ENCODE data around the gene NRBF2.
"Not testable (repeated sequence)": the region's sequence is repeated elsewhere in the genome, so short reads cannot be mapped to it uniquely, and the experiment has no call there.

The NRBF2 gene

DNA sequence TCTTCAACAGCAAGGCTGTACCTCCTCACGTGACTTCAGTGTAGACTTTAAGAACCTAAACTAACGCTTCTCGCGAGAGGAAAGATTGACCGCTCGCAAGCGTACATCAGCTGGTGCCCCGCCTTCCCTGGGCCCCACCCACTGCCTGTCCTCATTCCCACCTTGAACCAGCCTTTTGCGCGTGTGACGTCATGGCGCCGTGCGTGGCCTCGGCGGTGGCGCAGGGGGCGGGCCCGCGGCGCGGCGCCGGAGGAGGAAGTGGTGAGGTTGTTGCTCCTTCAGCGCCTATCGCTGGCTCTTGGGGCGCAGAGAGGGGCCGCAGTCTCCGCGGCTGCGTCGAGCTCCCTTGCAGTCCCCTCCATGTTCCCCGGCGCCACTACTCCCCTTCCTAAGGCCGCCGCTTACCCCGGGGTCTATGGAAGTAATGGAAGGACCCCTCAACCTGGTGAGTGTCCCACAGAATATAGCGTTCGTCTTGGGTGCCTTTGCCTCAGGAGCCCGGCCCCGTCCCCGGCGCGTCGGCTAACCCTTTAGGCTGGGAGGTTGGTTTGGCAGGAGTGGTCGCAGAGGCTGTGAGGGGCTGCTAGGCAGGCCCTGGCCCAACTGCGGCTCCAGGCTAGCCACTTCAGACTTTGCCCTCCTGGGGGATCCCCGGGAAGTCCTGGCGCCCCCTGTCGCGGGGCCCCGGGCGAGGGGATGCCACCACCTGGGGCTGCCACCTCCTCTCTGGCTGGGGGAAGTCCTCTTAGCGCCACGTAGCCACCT lies at the start of gene NRBF2:
Gene NRBF2 (plus strand): TSS at position 273 of the 765 bp plus-strand sequence. CDS start 143 bp downstream, at position 416.
- peak; percentile 96 for DNase-seq (ENCODE audit: low read depth)

DNA sequence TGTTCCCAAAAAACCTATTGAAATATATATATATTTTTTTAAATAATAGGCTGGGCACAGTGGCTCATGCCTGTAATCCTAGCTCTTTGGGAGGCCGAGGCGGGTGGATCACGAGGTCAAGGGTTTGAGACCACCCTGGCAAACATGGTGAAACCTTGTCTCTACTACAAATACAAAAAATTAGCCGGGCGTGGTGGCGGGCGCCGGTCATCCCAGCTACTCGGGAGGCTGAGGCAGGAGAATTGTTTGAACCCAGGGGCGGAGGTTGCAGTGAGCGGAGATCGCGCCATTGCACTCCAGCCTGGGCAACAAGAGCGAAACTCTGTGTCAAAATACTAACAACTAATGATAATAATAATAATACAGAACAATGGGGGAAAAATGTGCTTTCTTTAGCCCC lies 49.7 kb upstream of the NRBF2 start:
- DNase-seq (ENCODE audit: low read depth), result not testable (repeated sequence)

DNA sequence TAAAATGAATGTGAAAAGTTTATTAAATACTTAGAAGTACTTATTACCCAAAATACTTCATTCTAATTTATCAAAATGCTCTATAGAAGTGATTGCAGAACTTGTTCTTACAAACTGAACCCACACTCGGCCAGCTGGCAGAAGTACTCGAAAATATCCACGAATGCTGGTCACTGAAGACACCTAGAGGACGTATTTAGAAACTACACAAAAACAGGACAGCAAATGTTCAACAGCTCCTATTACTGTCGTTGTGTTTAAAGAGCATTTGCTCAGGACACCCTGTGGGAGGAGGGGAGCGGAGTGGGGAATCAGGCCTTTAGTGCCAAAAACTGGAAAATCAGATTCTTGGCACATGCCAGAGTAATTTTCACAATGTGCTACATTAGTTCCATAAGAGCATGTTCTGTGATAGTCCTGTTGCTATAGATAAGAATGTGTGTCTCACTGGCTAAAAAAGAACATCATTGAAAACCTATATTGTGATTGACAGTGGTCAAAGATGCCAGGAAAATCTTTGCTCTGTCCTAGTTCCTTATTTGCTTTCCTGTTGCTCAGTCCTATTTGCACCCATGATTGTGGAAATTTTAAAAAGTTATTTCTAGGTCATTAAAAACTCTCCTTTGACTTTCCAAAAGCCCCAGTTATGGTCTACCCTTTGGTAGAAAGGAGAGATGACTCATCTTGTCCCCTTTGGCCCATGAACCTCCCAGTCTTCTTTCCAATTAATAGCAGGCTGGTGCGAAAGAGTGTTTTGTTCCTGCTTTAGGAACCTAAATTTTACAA lies 49.0 kb upstream of the NRBF2 start:
- peak; percentile 84 for DNase-seq (ENCODE audit: low read depth)

DNA sequence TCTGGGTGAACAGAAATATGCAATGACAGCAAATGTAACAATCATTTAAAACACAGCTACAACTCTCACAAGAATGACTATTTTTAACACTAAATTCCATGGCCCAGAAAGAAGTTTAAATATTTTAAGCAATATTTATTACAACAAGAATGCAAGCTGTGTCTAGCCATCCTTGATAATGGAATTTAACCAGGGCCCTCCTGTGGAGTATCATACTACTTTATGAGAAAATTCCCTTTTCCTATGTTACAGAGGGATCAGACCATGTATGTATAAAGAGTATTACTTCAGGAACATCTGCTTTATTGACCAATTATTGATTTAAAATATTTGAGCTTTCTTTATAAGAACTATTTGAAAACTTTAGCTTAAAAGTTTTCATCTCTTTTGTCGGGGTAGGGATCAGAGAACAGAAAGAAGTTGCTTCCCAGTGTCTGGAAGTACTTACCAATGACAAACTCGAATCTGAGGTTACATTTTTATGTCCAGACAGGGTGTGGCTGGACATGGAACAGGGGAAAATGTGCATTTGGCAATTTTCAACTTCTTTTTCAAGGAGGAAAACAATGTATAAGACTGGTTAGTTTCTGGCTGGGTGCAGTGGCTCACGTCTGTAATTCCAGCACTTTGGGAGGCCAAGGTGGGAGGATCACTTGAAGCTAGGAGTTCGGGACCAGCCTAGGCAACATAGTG lies 48.3 kb upstream of the NRBF2 start:
- DNase-seq (ENCODE audit: low read depth), result no peak

DNA sequence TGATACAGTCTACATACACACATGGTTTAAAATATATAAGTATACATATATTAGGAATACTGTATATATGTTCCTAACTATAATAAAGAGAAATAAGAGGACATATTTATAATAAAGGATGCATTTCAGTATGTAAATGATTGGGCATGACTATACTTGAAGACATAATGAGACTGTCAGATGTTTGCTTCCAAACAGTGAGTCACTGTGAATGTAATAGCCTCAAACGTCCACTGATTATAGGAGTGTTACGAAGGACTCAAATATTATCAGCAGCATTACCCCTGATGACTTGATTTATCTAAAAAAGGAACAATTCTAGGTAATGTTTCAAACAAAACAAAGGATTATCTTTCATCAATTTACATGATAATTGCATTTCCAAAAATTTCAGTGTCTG lies 39.9 kb upstream of the NRBF2 start:
- DNase-seq (ENCODE audit: low read depth), result no peak

DNA sequence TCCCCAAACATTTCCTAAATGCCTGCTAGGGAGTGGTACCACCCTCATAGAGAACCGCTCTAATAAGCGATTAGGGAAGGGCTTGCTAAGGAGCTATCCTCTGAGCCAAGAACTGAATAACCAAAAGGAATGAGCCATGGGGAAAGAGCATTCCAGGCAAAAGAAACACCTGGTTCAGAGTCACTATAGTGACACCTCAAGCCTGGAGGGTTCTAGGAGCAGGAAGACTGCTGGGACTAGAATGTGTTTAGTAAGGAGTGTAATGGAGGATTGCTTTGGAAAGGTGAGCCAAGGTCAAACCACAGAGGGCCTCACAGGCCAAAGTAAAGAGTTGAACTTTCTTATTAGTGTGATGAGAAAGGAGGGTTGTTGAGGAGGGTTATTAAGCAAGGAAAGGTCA lies 38.7 kb upstream of the NRBF2 start:
- no peak for DNase-seq (ENCODE audit: low read depth)

DNA sequence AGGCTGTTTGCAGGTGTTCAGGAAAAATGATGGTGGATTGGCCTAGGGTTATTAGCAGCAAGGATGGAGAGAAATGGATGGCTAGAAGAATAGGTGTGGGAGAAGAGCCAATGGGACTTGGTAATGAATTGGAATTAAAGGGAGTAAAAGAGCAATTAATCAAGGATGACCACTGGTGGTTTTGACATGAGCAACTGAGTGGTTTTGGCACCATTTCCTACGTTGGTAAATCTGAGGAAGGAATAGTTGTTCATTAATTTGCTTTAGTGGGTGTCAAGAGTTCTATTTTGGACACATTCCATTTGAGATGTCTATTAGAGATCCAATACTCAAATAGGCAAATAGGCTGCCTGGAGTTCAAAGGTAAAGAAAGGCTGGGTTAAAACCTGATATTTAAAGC lies 38.2 kb upstream of the NRBF2 start:
- DNase-seq (ENCODE audit: low read depth), result no peak

DNA sequence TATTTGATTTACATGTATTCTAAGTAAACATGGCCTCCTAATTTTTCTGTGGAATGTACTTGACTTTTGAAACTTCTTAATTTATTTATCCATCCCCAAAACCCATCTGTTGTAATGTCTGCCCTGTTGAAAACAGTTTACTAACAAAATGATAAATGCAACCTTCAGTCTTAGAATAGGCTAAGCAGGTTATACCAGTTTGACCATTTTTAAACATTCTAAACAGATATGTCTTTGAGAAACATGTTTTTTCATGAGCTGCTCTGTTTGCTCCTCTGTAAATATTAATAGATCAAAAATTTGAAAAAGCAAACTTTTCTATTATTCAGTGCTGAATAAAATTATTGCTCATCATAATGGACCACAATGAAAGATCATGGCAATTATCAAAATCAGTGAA lies 33.4 kb upstream of the NRBF2 start:
- no peak for DNase-seq (ENCODE audit: low read depth)

DNA sequence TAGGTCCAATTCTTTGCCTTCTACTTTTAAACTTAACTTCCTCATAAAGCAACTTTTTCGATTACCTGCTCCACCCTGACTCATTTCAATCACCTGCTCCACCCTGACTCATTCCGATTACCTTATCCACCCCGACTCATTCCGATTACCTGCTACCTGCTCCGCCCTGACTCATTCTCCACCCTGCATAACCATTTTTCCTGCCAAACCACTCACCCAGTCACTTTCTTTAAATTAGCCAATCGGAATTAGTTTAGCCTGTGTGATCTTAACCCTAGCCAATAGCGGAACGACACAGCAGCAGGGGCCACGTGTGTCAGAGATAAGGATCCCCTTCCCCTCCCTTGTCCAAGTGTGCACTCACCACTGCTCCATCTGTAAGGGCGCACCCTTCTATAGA lies 32.0 kb upstream of the NRBF2 start:
- DNase-seq (ENCODE audit: low read depth), result not testable (repeated sequence)

DNA sequence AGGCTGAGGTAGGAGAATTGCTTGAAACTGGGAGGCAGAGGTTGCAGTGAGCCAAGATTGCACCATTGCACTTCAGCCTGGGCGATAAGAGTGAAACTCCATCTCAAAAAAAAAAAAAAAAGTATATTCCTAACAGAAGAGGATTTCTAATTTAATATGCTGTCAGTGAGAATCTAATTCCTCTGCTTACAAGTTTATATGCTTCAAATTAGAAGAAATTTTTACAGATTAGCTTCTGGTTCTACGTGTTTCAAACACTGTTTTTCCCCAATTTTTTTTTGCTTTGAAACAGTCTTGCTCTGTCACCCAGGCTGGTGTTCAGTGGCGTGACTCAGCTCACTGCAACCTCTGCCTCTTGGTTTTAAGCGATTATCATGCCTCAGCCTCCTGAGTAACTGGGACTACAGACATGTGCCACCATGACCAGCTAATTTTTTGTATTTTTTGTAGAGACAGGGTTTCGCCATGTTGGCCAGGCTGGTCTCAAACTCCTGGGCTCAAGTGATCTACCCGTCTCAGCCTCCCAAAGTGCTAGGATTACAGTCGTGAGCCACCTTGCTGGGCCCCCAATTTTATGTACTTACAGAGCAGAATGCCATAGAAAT lies 30.7 kb upstream of the NRBF2 start:
- DNase-seq (ENCODE audit: low read depth), result not testable (repeated sequence)

DNA sequence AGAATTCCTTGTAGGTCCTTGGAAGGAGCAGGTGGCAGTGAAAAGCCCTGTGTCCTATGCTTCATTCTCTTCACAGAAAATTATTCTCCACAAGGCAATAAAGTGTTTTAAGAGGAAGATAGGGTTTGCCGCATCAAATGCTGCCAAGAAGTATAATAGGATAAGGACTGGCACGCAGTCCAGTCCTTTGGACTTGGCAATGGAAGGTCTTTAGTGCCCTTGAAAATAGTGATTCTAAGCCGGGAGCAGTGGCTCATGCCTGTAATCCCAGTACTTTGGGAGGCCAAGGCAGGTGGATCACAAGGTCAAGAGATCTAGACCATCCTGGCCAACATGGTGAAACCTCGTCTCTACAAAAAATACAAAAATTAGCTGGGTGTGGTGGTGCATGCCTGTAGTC lies 29.9 kb upstream of the NRBF2 start:
- not testable (repeated sequence) for DNase-seq (ENCODE audit: low read depth)

DNA sequence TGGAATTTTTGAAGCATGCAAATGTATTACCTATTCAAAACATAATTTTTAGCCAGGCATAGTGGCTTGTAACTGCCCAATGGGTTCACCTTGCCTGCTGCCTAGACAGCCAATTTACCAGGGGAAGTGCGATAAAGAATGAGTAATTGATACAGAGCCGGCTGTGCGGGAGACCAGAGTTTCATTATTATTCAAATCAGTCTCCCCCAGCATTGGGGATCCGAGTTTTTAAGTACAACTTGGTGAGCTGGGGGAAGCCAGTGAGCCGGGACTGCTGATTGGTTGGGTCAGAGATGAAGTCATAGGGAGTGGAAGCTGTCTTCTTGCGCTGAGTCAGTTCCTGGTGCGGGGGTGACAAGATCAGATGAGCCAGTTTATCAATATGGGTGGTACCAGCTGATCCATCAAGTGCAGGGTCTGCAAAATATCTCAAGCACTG lies 29.1 kb upstream of the NRBF2 start:
- DNase-seq (ENCODE audit: low read depth), result no peak

DNA sequence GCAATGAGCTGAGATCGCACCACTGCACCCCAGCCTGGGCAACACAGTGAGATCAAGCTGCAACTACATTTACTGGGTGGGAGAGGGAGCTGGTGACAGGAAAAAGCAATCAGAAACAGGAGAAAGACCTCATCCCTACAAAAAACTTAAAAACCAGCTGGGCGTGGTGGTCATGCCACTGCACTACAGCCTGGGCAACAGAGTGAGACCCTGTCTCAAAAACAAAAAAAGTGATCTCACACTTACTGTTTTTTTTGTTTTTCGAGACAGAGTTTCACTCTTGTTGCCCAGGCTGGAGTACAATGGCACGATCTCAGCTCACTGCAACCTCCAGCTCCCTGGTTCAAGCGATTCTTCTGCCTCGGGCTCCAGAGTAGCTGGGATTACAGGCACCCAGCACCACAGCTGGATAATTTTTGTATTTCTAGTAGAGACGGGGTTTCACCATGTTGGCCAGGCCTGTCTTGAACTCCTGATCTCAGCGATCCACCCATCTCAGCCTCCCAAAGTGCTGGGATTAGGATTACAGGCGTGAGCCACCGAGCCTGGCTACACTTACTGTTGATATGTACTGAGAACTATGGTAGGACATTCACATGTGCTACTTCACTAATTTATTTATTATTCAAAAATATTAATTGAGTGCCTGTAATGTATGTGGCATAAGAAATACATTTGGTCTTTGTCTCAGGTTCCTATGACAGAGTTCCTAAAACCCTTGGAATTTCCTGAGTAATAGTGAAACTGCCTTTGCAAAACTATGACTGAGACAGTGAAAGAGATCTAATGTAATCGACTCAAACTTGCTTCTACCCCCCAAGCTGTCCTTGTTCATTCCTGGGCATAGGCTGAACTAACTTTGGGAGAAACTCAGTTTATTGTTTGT lies 27.7 kb upstream of the NRBF2 start:
- peak; percentile 41 for DNase-seq (ENCODE audit: low read depth)

DNA sequence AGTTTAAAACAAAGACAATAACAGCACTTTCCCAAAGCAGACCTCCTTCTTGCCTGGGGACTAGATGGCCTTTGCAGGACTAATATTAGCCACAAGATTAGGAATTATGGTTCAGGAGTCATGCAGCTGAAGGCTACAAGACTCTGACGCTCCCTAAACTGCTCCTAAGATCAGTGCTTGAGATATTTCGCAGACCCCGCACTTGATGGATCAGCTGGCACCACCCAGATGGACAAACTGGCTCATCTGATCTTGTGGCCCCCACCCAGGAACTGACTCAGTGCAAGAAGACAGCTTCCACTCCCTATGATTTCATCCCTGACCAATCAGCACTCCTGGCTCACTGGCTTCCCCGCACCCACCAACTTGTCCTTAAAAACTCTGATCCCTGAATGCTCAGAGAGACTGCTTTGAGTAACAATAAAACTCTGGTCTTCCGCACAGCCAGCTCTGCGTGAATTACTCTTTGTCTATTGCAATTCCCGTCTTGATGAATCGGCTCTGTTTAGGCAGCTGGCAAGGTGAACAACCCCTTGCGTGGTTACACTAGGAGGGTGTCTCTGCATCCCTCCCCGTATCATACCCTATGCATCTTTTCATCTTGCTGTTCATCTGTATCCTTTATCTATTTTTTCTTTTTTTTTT lies 26.9 kb upstream of the NRBF2 start:
- peak; percentile 71 for DNase-seq (ENCODE audit: low read depth)

DNA sequence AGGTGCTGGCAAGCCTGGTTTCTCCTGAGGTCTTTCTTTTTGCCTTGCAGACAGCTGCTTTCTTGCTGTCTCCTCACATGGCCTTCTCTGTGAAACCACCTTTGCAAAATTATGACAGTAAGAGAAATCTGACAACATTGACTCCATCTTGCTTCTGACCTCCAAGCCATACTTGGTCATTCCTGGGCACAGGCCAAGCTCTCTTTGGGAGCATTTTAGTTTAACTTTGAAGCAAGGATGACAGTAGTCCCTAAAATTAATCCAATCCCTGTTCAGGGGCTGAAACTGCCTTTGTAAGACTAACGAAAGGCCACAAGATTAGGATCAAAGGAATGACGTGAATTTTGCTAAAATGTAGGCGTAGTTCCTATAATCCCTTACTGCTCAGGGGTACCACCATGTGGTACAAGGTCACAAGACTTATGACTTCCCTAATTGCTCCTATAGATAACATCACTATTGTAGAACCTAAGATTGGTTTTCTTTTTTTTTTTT lies 25.1 kb upstream of the NRBF2 start:
- DNase-seq (ENCODE audit: low read depth), result no peak

DNA sequence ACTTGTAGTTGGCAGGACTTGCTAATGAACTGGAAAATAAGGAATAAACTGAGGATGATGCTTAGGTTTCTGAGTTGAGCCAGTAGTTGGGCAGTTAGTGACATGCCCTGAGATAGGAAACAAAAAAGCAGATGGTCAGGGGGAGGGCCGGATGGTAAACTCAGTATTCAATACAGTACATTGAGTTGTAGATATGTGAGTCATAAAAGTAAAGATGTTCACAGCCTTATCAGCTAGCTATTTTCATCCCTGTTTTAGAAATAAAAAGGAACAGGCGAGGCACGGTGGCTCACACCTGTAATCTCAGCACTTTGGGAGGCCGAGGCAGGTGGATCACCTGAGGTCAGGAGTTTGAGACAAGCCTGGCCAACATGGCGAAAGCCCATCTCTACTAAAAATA lies 22.2 kb upstream of the NRBF2 start:
- no peak for DNase-seq (ENCODE audit: low read depth)

DNA sequence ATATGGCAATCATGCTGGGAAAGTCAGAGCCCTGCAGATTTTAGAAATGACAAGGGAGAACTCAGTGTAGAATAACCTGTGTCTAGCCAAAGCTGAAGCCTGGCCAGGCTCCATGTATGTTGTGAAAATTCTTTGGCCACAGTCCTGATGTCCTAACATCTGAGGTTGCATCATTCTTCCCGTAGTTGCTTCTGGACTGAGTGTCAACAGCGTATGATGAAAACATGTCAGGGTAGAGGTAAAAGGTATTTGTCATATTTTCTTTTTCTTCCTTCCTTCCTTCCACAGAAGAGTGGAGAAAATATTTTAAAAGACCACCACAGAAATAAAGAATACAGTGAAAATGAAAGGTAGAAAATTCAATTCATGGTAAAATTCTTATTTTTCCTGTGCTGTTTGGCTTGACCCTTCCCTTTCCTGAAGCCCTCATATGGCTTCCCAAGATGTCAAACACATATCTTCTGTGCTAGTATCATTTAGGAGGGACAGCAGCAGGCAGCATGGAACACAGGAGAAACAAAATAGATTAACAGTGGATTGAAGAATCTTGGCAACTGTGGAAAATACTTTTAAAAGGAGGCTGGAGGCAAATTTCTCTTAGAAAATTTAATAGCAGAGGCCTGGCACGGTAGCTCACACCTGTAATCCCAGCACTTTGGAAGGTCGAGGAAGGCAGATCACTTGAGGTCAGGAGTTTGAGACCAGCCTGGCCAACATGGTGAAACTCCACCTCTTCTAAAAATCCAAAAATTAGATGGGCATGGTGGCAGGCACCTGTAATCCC lies 18.9 kb upstream of the NRBF2 start:
- DNase-seq (ENCODE audit: low read depth), result peak; percentile 94

DNA sequence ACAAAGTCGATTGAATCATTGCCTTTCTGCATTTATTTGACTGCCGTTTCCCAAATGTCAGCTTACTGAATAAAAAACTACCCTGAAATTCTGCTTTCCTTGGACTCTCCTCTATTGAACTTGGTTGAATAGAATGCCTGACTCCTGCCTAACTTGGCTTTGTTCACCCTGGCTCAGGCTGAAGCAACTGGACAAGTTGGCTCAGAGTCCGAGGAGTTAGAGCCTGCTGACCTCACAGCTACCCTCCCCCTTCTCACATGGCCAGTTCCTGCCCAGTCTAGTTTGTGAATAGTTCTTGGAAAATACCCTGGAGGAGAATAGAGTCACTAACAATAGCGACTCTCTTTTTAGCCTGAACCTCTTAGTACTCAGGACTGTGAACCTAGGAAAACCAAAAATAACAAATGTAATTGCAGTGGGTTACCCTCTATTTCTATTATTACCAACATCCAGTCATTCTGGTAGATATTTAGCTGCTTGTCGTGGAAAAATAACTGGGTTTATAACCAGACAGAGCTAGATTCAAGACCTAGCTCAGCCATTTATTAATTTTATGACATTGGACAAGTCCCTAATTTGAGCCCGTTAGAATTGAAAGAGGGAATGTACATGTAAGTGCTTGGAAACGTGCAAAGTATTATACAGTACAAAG lies 17.3 kb upstream of the NRBF2 start:
- DNase-seq (ENCODE audit: low read depth), result peak; percentile 100

DNA sequence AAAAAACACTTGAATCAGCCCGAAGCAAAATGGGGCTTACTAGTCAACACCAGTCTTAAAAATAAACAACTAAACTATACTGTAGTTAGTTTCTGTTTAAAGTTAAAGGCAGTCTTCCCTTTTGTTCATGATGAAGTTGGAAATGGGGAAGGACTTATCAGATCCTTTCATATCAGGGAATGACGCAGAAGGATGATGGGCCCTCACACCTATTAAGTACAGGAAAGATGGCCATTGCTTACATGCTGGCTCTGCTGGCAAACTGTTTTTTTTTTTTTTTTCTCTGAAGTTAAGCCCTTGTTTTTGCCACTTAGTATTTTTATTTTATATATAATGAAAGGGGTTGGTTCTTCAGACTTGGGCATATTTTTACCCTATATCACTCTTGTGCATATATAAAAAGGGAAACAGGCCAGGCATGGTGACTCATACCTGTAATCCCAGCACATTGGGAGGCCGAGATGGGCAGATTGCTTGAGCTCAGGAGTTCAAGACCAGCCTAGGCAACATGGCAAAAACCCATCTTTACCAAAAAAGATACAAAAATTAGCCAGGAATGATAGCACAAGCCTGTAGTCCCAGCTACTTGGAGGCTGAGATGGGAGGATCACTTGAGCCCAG lies 16.6 kb upstream of the NRBF2 start:
- no peak for DNase-seq (ENCODE audit: low read depth)
